GM18867 (cell line): ENCODE measurements around the gene G2E3.
"Not testable (repeated sequence)": the region's sequence is repeated elsewhere in the genome, so short reads cannot be mapped to it uniquely, and the experiment has no call there.

Source experiments
- ATAC-seq: cut with Tn5 transposase; IDR thresholded peaks from one replicate; pipeline ENCODE4 v1.9.1; 2021; ENCODE audit warnings: mild to moderate bottlenecking, moderate library complexity; ENCODE audit not compliant: unreplicated experiment

Gene G2E3

DNA sequence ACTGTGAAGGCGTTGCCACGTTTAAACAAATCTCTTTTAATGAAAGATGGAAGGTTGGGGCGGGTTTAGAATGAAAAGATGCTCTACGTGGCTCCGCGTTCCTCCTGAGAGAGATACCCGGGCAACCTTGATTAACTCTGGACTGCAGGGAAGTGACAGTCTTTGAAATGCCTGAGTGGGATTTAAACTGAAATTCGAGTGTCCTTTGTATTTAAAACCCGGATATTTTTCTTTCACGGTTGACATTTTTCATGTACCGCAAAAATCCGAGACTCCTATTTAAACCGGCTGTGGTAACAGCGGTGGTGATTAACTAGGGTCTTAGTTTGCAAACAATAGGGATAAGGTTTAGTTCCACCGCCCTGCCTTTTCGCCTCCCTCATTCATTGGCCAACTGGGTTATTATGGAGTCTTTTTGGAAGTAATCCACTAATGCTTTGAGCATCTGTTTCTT lies 707 bp downstream of the G2E3 start:
- peak; percentile 13 for ATAC-seq

GRCh38 chr14:30560581-30560980 lies 1.6 kb downstream of the G2E3 start:
- ATAC-seq: no peak

DNA sequence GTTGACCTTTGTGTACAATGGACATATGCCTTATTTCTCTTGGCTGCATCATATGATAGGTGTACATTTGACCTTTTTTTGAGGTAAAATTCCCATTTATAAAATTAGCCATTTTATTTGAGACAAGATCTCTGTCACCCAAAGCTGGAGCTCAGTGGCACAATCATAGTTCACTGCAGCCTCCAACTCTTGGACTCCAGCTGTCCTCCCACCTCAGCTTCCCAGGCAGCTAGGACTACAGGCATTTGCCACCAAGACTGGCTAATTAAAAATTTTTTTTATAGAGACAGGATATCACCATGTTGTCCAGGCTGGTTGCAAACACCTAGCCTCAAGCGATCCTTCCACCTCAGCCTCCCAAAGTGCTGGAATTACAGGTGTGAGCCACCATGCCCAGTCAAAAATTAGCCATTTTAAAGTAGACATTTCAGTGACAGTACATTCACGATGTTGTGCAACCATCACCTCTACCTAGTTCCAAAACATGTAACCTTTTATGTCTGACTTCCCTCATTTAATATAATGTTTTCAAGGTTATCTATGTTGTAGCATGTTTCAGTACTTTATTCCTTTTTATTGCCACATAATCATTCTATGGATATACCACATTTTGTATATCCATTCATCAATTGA lies 5.4 kb downstream of the G2E3 start:
- ATAC-seq: no peak

DNA sequence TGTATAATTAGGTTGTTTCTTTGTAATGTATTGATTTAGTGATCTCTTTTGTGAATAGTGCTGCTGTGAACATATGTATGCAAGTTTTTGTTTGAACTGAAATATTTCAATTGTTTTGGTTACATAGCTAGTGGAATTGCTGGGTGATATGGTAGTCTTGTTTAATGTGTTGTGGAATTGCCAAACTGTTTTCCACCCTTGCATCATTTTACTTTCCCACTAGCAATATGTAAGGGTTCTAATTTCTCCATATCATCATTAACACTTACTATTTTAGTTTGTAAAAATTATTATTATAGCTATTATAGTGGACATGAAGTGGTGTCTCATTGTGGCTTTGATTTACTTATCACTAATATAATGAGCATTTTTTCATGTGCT lies 5.9 kb downstream of the G2E3 start:
- ATAC-seq: no peak

DNA sequence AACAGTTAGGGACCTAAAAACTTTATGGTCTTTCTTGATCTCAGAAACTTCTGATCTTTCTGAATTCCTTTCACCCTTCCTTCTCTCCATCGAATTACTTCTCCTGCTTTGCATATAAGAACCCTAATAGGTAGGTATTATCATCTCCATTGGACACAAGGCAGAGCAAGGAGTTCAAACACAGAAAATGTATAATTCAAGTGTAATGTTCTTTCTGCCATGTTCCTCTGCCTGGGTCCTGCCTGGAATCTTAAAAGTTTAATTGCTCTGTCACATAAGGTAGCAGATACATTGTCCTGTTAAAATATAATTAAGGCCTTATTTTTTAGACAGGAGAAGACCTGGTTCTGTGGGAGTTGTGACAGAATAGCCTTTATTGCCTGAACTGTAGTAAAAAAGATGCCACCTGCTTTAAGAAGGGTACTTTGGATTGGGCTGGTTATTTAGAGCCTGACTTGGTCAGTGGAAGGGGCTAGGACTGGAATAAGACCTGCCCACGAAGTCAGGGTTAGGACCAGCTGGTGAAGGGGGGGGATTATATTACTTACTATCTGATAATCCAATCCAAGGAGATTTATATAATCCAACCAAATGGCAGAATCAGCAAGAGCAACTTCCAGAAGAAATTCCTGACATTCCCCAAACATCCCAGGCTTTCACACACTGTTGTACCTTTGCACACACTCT lies 10.4 kb downstream of the G2E3 start:
- ATAC-seq: no peak

GRCh38 chr14:30569903-30570226 lies 10.9 kb downstream of the G2E3 start:
- no peak for ATAC-seq

DNA sequence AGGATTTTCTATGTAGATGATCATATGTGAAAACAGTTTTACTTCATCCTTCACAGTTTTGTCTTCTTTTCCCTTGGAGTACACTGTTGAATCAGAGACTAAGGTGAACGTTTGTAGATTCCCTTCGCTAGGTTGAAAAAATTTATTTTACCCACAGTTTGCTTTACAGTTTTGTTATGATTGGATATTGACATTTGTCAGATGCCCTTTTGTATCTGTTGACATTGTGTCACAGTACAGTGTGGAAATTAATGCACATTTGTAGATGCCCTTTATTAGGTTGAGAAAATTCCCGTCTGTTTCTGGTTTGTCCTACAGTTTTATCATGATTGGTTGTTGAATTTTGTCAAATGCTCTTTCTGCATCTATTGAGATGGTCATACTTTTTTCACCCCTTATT lies 13.3 kb downstream of the G2E3 start:
- ATAC-seq: no peak

GRCh38 chr14:30572771-30573170 lies 13.8 kb downstream of the G2E3 start:
- ATAC-seq: no peak

DNA sequence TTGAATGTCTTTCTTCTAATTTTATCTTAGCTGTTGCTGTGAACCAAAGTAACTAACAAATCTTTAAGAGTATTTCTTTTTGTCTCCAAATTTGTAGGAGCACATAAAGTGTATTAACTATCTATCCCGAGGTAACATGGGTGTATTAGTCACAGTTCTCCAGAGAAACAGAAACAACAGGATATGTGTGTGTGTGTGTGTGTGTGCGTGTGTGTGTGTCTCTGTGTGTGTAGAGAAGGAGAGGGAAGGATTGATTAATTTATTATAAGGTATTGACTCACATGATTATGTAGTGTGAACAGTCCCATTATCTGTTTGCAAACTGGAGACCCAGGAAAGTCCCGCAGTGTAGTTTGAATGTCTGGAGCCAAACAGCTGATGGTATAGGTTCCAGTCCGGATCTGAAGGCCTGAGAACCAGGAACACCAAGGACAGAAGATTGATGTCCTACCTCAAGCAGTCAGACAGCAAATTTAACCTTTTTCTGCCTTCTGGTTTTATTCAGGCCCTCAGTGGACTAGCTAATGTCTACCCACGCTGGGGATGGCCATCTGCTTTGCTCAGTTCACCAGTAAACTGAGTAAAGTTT lies 14.4 kb downstream of the G2E3 start:
- ATAC-seq: no peak

- no peak for ATAC-seq
Observed at GRCh38 chr14:30573966-30574365, 15.0 kb downstream of the G2E3 start.

- ATAC-seq: not testable (repeated sequence)
Observed at GRCh38 chr14:30574777-30575176, 15.8 kb downstream of the G2E3 start.

- not testable (repeated sequence) for ATAC-seq
Observed at GRCh38 chr14:30576333-30576732, 17.4 kb downstream of the G2E3 start.

- no peak for ATAC-seq
Observed at GRCh38 chr14:30580616-30581282, 21.8 kb downstream of the G2E3 start.

DNA sequence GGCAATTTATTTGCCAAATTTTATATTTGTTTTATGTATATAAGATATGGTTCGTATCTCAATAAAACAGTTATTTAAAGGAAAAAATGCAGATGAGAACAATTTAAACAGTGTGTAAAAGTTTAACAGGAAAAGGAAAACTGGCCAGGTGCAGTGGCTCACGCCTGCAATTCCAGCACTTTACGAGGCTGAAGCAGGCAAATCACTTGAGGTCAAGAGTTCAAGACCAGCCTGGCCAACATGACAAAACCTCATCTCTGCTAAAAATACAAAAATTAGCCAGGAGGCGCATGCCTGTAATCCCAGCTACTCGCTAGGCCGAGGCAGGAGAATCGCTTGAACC lies 22.3 kb downstream of the G2E3 start:
- no peak for ATAC-seq

- no peak for ATAC-seq
Observed at GRCh38 chr14:30582376-30582775, 23.4 kb downstream of the G2E3 start.

- no peak for ATAC-seq
Observed at GRCh38 chr14:30584058-30584630, 25.2 kb downstream of the G2E3 start.

- ATAC-seq: no peak
Observed at GRCh38 chr14:30585204-30585603, 26.2 kb downstream of the G2E3 start.

- no peak for ATAC-seq
Observed at GRCh38 chr14:30587141-30587540, 28.2 kb downstream of the G2E3 start.

DNA sequence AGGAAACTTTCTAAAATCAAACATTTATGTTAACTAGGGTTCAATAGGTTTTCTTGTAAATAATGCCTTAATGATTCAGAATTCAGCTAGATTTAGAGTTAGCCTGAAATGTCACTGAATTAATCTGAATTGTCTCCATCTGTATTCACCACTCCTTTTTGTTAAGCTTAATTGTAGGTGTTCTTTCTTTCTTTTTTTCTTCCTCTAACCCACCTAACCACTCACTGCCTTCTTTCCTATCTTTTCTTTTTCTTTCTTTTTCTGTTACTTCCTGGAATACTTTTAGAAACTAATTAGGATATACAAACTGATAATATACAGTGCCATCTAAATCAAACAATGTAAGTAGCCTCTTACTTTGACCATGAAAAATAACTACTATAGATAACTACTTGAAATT lies 29.9 kb downstream of the G2E3 start:
- ATAC-seq: no peak

DNA sequence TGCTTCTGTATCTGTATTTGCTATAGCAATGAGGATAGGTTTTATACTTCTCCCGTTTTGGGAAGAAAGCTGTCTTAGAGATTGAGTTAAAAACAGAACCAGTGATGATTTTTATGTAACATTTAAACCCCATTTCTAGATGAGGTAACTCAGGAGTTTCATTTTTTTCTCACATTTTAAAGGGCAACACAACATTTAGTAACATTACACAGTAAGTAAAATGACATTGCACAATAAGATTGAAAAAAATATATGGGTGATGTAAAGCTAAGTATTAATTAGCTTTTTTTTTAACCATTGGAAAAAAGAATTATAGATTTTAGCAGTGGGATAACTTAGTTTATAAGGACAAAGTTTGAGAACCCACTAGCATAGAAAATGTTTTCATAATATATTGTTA lies 38.0 kb downstream of the G2E3 start:
- no peak for ATAC-seq

DNA sequence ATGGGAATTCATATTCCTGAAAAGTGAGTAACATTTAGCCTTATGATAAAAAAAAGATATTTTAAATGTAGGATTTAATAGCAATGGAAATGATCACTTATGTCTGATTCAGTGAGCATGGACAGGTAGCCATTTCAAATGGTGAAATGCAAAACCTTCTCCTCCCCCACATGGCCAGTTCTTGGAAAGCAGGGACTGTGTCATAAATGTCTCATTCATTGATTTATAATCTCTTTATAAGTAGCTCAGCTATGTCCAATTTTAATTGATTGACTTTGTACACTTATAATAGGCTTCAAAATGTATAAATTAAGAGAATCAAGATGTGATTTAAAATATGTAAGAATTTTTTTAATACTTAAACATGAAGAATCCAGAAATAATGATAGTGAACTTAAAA lies 38.5 kb downstream of the G2E3 start:
- ATAC-seq: no peak
